ENCODE results near the gene BRD2.

Gene BRD2

DNA sequence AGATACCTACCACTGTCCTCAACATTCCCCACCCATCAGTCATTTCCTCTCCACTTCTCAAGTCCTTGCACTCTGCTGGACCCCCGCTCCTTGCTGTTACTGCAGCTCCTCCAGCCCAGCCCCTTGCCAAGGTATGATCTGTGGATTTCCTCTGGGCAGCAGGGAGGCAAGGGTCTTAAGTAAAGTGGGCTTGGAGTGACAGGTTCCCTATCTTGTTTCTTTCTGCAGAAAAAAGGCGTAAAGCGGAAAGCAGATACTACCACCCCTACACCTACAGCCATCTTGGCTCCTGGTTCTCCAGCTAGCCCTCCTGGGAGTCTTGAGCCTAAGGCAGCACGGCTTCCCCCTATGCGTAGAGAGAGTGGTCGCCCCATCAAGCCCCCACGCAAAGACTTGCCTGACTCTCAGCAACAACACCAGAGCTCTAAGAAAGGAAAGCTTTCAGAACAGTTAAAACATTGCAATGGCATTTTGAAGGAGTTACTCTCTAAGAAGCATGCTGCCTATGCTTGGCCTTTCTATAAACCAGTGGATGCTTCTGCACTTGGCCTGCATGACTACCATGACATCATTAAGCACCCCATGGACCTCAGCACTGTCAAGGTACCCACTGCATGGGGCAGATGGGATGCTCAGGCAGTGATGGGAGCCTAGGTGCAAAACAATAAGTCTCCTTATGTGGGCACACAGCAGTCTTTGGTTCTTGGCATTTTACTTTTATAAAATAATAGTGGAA lies 8.1 kb downstream of the BRD2 start:
- no peak for DNase-seq (ENCODE audit: extremely low spot score)
- POLR2A ChIA-PET, result interaction anchor here (0.7 to 1.9 kb wide), 6 partner anchors 8 to 138 kb away, joined by 3 to 6 read pairs (median 4); partner anchors contain the start of genes HLA-DMA and TAP2
- CTCF ChIA-PET, result interaction anchor here (1.0 to 6.3 kb wide), 6 partner anchors 8 to 196 kb away, joined by 3 to 77 read pairs (median 3); no protein-coding TSS in a partner anchor
- TF ChIP-seq, protein P1, sequence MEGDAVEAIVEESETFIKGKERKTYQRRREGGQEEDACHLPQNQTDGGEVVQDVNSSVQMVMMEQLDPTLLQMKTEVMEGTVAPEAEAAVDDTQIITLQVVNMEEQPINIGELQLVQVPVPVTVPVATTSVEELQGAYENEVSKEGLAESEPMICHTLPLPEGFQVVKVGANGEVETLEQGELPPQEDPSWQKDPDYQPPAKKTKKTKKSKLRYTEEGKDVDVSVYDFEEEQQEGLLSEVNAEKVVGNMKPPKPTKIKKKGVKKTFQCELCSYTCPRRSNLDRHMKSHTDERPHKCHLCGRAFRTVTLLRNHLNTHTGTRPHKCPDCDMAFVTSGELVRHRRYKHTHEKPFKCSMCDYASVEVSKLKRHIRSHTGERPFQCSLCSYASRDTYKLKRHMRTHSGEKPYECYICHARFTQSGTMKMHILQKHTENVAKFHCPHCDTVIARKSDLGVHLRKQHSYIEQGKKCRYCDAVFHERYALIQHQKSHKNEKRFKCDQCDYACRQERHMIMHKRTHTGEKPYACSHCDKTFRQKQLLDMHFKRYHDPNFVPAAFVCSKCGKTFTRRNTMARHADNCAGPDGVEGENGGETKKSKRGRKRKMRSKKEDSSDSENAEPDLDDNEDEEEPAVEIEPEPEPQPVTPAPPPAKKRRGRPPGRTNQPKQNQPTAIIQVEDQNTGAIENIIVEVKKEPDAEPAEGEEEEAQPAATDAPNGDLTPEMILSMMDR (IDR thresholded peaks at IDR 0.05; ENCODE audit: control extremely low read depth, extremely low read depth, low read depth, missing control alignments), result no peak

GRCh38 chr6:32977272-32977952 lies 9.0 kb downstream of the BRD2 start:
- TF ChIP-seq, protein P1 (IDR thresholded peaks at IDR 0.05; ENCODE audit: control extremely low read depth, extremely low read depth, low read depth, missing control alignments), result no peak
- POLR2A ChIA-PET, result interaction anchor here (1.1 to 1.8 kb wide), 5 partner anchors 8 to 139 kb away, joined by 3 to 4 read pairs (median 4); partner anchors contain the start of genes HLA-DMA and TAP2
- CTCF ChIA-PET, result interaction anchor here (1.0 to 2.2 kb wide), 5 partner anchors 11 to 109 kb away, joined by 3 to 7 read pairs (median 3); partner anchors contain the start of gene HLA-DMB

DNA sequence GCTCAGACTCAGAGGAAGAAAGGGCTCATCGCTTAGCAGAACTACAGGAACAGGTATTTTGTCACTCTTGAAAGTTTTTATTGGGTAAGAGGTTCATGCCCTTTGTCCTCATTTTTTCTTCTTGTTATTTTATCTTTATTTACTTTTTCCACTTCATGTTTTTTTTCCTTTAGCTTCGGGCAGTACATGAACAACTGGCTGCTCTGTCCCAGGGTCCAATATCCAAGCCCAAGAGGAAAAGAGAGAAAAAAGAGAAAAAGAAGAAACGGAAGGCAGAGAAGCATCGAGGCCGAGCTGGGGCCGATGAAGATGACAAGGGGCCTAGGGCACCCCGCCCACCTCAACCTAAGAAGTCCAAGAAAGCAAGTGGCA lies 9.5 kb downstream of the BRD2 start:
- ChIA-PET CTCF (interaction anchor here (1.0 to 1.3 kb wide), 4 partner anchors 23 to 110 kb away, joined by 3 to 6 read pairs (median 3); partner anchors contain the start of gene HLA-DMB), POLR2A (interaction anchor here (1.2 to 1.8 kb wide), 3 partner anchors 12 to 44 kb away, joined by 3 to 4 read pairs (median 4); partner anchors contain the start of gene HLA-DMA)
- no peak for DNase-seq (ENCODE audit: extremely low spot score)
- TF ChIP-seq, protein P1 (IDR thresholded peaks at IDR 0.05; ENCODE audit: control extremely low read depth, extremely low read depth, low read depth, missing control alignments), result no peak

More at GRCh38 chr6:32977272-32977952, 9.0 kb downstream of the BRD2 start:
- no peak for DNase-seq (ENCODE audit: extremely low spot score)

DNA sequence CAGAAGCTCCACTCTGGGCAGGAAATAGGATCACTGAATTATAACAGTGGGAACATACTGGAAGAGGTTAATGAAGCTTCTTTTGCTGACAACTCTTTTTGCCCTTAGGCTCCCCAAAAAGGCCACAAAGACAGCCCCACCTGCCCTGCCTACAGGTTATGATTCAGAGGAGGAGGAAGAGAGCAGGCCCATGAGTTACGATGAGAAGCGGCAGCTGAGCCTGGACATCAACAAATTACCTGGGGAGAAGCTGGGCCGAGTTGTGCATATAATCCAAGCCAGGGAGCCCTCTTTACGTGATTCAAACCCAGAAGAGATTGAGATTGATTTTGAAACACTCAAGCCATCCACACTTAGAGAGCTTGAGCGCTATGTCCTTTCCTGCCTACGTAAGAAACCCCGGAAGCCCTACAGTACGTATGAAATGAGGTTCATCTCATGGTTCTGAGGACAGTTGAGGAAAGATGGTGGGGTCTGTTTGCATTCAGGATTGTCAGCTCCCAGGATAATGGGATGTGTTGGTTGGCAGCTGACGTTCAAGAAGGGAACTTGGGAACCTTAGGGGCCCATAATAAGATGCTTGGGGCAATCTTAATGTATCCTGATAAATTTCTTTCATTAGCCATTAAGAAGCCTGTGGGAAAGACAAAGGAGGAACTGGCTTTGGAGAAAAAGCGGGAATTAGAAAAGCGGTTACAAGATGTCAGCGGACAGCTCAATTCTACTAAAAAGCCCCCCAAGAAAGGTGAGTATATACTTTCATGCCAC lies 11.5 kb downstream of the BRD2 start:
- DNase-seq (ENCODE audit: extremely low spot score), result no peak
- ChIA-PET POLR2A (interaction anchor here (0.7 to 12.5 kb wide), 9 partner anchors 8 to 269 kb away, joined by 3 to 271 read pairs (median 4); partner anchors contain the start of genes BRD2, HLA-DMB, PSMB9 and TAP1), CTCF (interaction anchor here (1.0 to 10.5 kb wide), 11 partner anchors 8 to 142 kb away, joined by 3 to 167 read pairs (median 6); partner anchors contain the start of genes HLA-DMB and TAP2)
- TF ChIP-seq, protein P1 (IDR thresholded peaks at IDR 0.05; ENCODE audit: control extremely low read depth, extremely low read depth, low read depth, missing control alignments), result no peak

DNA sequence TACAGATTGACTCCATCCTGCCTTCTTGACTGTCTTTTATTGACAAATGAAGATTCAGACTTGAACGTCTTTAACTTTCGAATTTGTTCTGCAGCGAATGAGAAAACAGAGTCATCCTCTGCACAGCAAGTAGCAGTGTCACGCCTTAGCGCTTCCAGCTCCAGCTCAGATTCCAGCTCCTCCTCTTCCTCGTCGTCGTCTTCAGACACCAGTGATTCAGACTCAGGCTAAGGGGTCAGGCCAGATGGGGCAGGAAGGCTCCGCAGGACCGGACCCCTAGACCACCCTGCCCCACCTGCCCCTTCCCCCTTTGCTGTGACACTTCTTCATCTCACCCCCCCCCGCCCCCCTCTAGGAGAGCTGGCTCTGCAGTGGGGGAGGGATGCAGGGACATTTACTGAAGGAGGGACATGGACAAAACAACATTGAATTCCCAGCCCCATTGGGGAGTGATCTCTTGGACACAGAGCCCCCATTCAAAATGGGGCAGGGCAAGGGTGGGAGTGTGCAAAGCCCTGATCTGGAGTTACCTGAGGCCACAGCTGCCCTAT lies 12.2 kb downstream of the BRD2 start:
- TF ChIP-seq, protein P1 (IDR thresholded peaks at IDR 0.05; ENCODE audit: control extremely low read depth, extremely low read depth, low read depth, missing control alignments), result no peak
- no peak for DNase-seq (ENCODE audit: extremely low spot score)
- POLR2A ChIA-PET, result interaction anchor here (1.1 to 12.5 kb wide), 6 partner anchors 9 to 268 kb away, joined by 3 to 271 read pairs (median 10); partner anchors contain the start of genes BRD2 and HLA-DMB
- CTCF ChIA-PET, result interaction anchor here (1.0 to 10.5 kb wide), 11 partner anchors 8 to 142 kb away, joined by 3 to 167 read pairs (median 6); partner anchors contain the start of genes HLA-DMB and TAP2
